GM12878 (cell line): ENCODE measurements around the gene KCNQ1. TPM values are rescaled to one million over a fixed set of nuclear protein-coding genes. Genes with fewer than 3 reads are reported as not detected.

Experiments used
- ATAC-seq: fragments of 200-7000 bp; cut with Tn5 transposase; 3 replicates; pipeline ENCODE4 v1.9.1; 2020; ENCODE audit warnings: mild to moderate bottlenecking, moderate library complexity
- BruUV-seq: library from RNA; stranded (reverse); fragments of 400-500 nt; replicated peaks from 2 replicates; lab custom pipeline; 2021; lab: Mats Ljungman, UMichigan
- CTCF ChIA-PET: fragments of 300-600 bp; sonication (Branson Sonifier 250); formaldehyde crosslinking; extraction: SDS; loops from one replicate; lab custom pipeline; 2021; ENCODE audit warnings: inconsistent platforms; lab: Yijun Ruan, JAX
- POLR2A ChIA-PET: fragments of 350-600 bp; formaldehyde crosslinking; extraction: SDS; loops from one replicate; lab custom pipeline; 2021; ENCODE audit warnings: inconsistent platforms; lab: Charles Lee
- RAD21 ChIA-PET: fragments of 300-600 bp; sonication (Branson Sonifier 250); formaldehyde crosslinking; loops from one replicate; lab custom pipeline; 2023; ENCODE audit warnings: antibody characterized with exemption; ENCODE audit not compliant: unreplicated experiment; lab: Charles Lee
- SMC1A ChIA-PET: fragments of 300-600 bp; sonication (Branson Sonifier 250); formaldehyde crosslinking; loops from one replicate; lab custom pipeline; 2023; ENCODE audit not compliant: unreplicated experiment, uncharacterized antibody; lab: Charles Lee
- DNase-seq: peaks from one replicate; pipeline ENCODE4 v3.0.0-alpha.2; 2011; ENCODE audit warnings: low read depth, low spot score
- FAIRE-seq: peaks from 3 replicates; lab custom pipeline; 2011; peaks lifted over from hg19 to GRCh38; lab: Jason Lieb, UNC
- H2AFZ ChIP-seq: 2 replicates; pipeline ENCODE4 v1.6.0; 2011; ENCODE audit warnings: low read depth, low read length, control low read depth; ENCODE audit not compliant: control insufficient read depth
- H3K27ac ChIP-seq: 2 replicates; pipeline ENCODE4 v1.5.1; 2011; ENCODE audit warnings: control low read depth; ENCODE audit not compliant: control insufficient read depth, insufficient read depth
- H3K27me3 ChIP-seq, 2 experiments: replicated peaks in 1 of 2; 2 replicates each; pipeline versions ENCODE4 v1.6.0 to v1.6.1; 2011; ENCODE audit warnings: low read length in 1 of 2; ENCODE audit not compliant: control insufficient read depth in 2 of 2, insufficient read depth in 2 of 2
- H3K36me3 ChIP-seq, 2 experiments: 2 replicates each; pipeline ENCODE4 v1.5.1; 2011; ENCODE audit warnings: low read length in 1 of 2; ENCODE audit not compliant: control insufficient read depth in 2 of 2, insufficient read depth in 2 of 2
- H3K4me1 ChIP-seq: 2 replicates; pipeline ENCODE4 v1.6.1; 2011; ENCODE audit warnings: mild to moderate bottlenecking, low read length, moderate library complexity, mixed read lengths; ENCODE audit not compliant: control insufficient read depth, insufficient read depth
- H3K4me2 ChIP-seq: 2 replicates; pipeline ENCODE4 v1.6.0; 2011; ENCODE audit warnings: control low read depth; ENCODE audit not compliant: control insufficient read depth, insufficient read depth
- H3K4me3 ChIP-seq: fragments of 200-600 bp; sonication (generic); 2 replicates; pipeline ENCODE4 v1.5.1; 2016
- H3K79me2 ChIP-seq: 2 replicates; pipeline ENCODE4 v1.6.0; 2011; ENCODE audit warnings: low read length; ENCODE audit not compliant: control insufficient read depth, insufficient read depth
- H3K9ac ChIP-seq: 2 replicates; pipeline ENCODE4 v1.8.0; 2011; ENCODE audit warnings: low read length, control low read depth, mixed read lengths; ENCODE audit not compliant: control insufficient read depth, insufficient read depth
- H3K9me3 ChIP-seq: replicated peaks from 3 replicates; pipeline ENCODE4 v1.5.1; 2011; ENCODE audit warnings: mild to moderate bottlenecking, low read length; ENCODE audit not compliant: control insufficient read depth, insufficient read depth
- H4K20me1 ChIP-seq: 2 replicates; pipeline ENCODE4 v1.6.0; 2011; ENCODE audit not compliant: control insufficient read depth, insufficient read depth
- ASH2L ChIP-seq: fragments of 300-600, 200-600 bp; sonication (generic); IDR thresholded peaks from 2 replicates; pipeline ENCODE4 v1.6.1; 2017; ENCODE audit warnings: low read depth, mild to moderate bottlenecking, borderline replicate concordance
- CTCF ChIP-seq, 3 experiments: IDR thresholded peaks in 2 of 3; conservative IDR thresholded peaks in 1 of 3; 2 replicates each; pipeline ENCODE4 v1.5.1; 2011; ENCODE audit warnings: low read depth in 3 of 3, low read length in 3 of 3, mild to moderate bottlenecking in 3 of 3, control low read depth in 2 of 3, moderate library complexity in 2 of 3, inconsistent platforms in 1 of 3, mixed read lengths in 1 of 3; ENCODE audit not compliant: control insufficient read depth in 2 of 3, insufficient read depth in 1 of 3; ENCODE audit errors: extremely low read depth in 1 of 3
- SMAD1 ChIP-seq: fragments of 450-650 bp; IDR thresholded peaks from 2 replicates; pipeline ENCODE4 v1.6.1; 2018; ENCODE audit warnings: mild to moderate bottlenecking, low read depth; ENCODE audit not compliant: partially characterized antibody
- SMARCA5 ChIP-seq: fragments of 450-650 bp; IDR thresholded peaks from 2 replicates; pipeline ENCODE4 v1.6.1; 2017; ENCODE audit warnings: mild to moderate bottlenecking
- WGBS: methylation state at CpG from one replicate; pipeline ENCODE4 v1.1.6; 2016; ENCODE audit warnings: low lambda C conversion rate; ENCODE audit not compliant: insufficient replicate concordance, insufficient coverage; ENCODE audit errors: missing lambda C conversion rate; 5-methylcytosine and 5-hydroxymethylcytosine counted together
- in situ Hi-C: fragments of 300-500 bp; cut with MboI; formaldehyde crosslinking; loops from 9 replicates; pipeline ENCODE4 v1.14.3; 2018; ENCODE audit warnings: mixed read lengths
- intact Hi-C: fragments of 100-400 bp; cut with micrococcal nuclease; formaldehyde crosslinking; loops from one replicate; pipeline ENCODE4 v1.14.2; 2022; ENCODE audit not compliant: unreplicated experiment
- polyA plus RNA-seq, 11 experiments: library from polyadenylated mRNA; depleted of rRNA in 4 of 11; unstranded in 6 of 11; stranded (reverse) in 5 of 11; fragments of >200 nt; fragmentation: Nextera tagmentation in 4 of 11; fragmentation: Illumina TruSeq in 1 of 11; extraction: Ambion mirVana in 4 of 11; extraction: Trizol in 1 of 11; gene quantifications; 1 replicate in 1 of 11; 2 replicates in 10 of 11; pipeline versions ENCODE4 v1.2.1 to v1.2.3, GENCODE V29; 2011 to 2016; ENCODE audit warnings: inconsistent platforms in 2 of 11, missing spikeins in 2 of 11, low read depth in 1 of 11
- total RNA-seq, 4 experiments: library from RNA; depleted of rRNA in 3 of 4; stranded (reverse); fragments of >200 nt in 3 of 4; fragmentation: Illumina TruSeq in 1 of 4; extraction: Trizol in 1 of 4; gene quantifications; 2 replicates each; pipeline versions ENCODE4 v1.2.1 to v1.2.3, GENCODE V29; 2013 to 2021

The KCNQ1 gene
- total and polyA plus RNA-seq, 10 of the 15 experiments (the other 5 are each of a cell fraction or from before 2014, with no cell fraction given), result 0.03 to 0.15 (median 0.12) TPM; not detected in 7

DNA sequence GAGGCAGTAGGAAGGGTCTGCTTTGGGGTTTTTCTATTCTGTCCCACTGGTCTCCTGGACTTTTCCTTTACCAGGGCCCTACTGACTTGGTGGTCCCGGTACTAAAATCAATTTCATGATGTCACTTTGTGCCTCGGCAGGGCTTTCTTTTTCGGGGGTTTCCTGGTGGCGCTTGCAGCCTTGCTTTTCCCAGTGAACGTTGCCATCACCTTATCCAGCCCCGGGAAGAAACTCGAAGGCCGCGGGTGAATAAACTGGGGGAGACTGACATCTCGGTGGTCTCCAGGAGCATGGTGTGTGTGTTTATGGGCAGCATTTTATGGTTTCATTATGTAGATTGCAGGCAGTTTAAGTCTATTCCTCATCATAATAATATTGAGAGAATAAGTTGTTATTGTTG is 84.4 kb downstream of the KCNQ1 start:
- POLR2A ChIA-PET, result no interaction called here
- WGBS, result 60% methylated on average over 10 of the region's 10 CpGs

More for the DNA sequence above, 84.4 kb downstream of the KCNQ1 start:
- Histone ChIP-seq H3K4me3 (no peak overlapping the region), H3K9ac (no peak overlapping the region), H3K9me3 (no peaks in the 10 kb centered on the region), H3K4me1 (peaks cover 19% of the 10 kb centered on the region), H2AFZ (no peak overlapping the region), H3K4me2 (no peak overlapping the region), H4K20me1 (peaks cover 4% of the 10 kb centered on the region; the same call in 1 of the 2 replicates), H3K27ac (no peak overlapping the region), H3K36me3 (no peaks in the 10 kb centered on the region), H3K79me2 (no peaks in the 10 kb centered on the region), H3K27me3 (0 out of 4 replicates have a peak, but pooled peaks cover 0 to 3% of the 10 kb centered on the region in 2 experiments)
- ATAC-seq (no peak), DNase-seq (no peak), FAIRE-seq (no peak)
- no peak for TF ChIP-seq SMARCA5
- no peak for TF ChIP-seq ASH2L
- TF ChIP-seq SMAD1, result no peak
- no peak for TF ChIP-seq CTCF (IDR thresholded peaks at IDR 0.05 in 2 of 3, conservative IDR thresholded peaks at IDR 0.05 in 1 of 3; ENCODE audit: control insufficient read depth in 2 of 3, extremely low read depth in 1 of 3, insufficient read depth in 1 of 3, low read depth in 3 of 3, low read length in 3 of 3)
- intact Hi-C loops, result no loop called here
- ChIA-PET SMC1A (no interaction called here), RAD21 (interaction anchor here (1.2 kb wide), 1 partner anchor 102 kb away, joined by 4 read pairs; no protein-coding TSS in a partner anchor), CTCF (interaction anchor here (1.2 kb wide), 1 partner anchor 224 kb away, joined by 3 read pairs; no protein-coding TSS in a partner anchor)
- in situ Hi-C loops, result no loop called here
- BruUV-seq, result no TSS peak
